Cardiac muscle cell (in vitro differentiated cells and primary cell): ENCODE results near the gene DSN1. TPM values are rescaled to one million over a fixed set of nuclear protein-coding genes. Genes with fewer than 3 reads are reported as not detected.
"Not testable (repeated sequence)": the region's sequence is repeated elsewhere in the genome, so short reads cannot be mapped to it uniquely, and the experiment has no call there.

Source experiments
- DNase-seq, 2 donors: peaks; one replicate each; pipeline versions ENCODE4 v3.0.0 to v3.0.0-alpha.2; 2010 to 2017; ENCODE audit warnings: low read depth in 1 of 2, low spot score in 1 of 2
- H3K27ac ChIP-seq: fragments of 200-600 bp; sonication (generic); 2 replicates; pipeline ENCODE4 v1.5.1; 2016
- H3K27me3 ChIP-seq: fragments of 200-600 bp; sonication (generic); 2 replicates; pipeline ENCODE4 v1.6.0; 2016; ENCODE audit warnings: control low read depth
- H3K36me3 ChIP-seq: fragments of 200-600 bp; sonication (generic); 2 replicates; pipeline ENCODE4 v1.5.1; 2016; ENCODE audit warnings: control low read depth
- H3K4me1 ChIP-seq: fragments of 200-600 bp; sonication (generic); 2 replicates; pipeline ENCODE4 v1.8.1; 2017; ENCODE audit warnings: low read depth, mild to moderate bottlenecking, mixed run types
- H3K4me3 ChIP-seq: fragments of 200-600 bp; sonication (generic); 2 replicates; pipeline ENCODE4 v1.5.1; 2016; ENCODE audit warnings: mild to moderate bottlenecking
- H3K9me3 ChIP-seq: fragments of 200-600 bp; sonication (generic); 2 replicates; pipeline ENCODE4 v1.5.1; 2017; ENCODE audit warnings: low read depth, mild to moderate bottlenecking, control low read depth
- CTCF ChIP-seq: IDR thresholded peaks from 2 replicates; pipeline ENCODE4 v1.5.1; 2012; ENCODE audit warnings: low read depth, mild to moderate bottlenecking, low read length
- polyA plus RNA-seq: library from polyadenylated mRNA; unstranded; fragments of >200 nt; fragmentation: Nextera tagmentation; extraction: Ambion mirVana; gene quantifications from 2 replicates; pipeline ENCODE4 v1.2.1, GENCODE V29; 2016
- total RNA-seq: library from RNA; depleted of rRNA; stranded (reverse); fragments of >200 nt; gene quantifications from 2 replicates; pipeline ENCODE4 v1.2.3, GENCODE V29; 2016

The DSN1 gene
- total and polyA plus RNA-seq, 2 experiments from 2014 or later, result 10.2 to 18.6 TPM

- Histone ChIP-seq H3K27ac (no peak overlapping the region), H3K36me3 (peaks cover 60% of the 10 kb centered on the region), H3K4me3 (no peak overlapping the region), H3K27me3 (no peaks in the 10 kb centered on the region), H3K4me1 (no peaks in the 10 kb centered on the region), H3K9me3 (no peaks in the 10 kb centered on the region)
- TF ChIP-seq CTCF, result no peak
- DNase-seq, result peak in 1 of 2 donors; percentile 50
These were observed 29.0 kb upstream of the DSN1 start for GRCh38 chr20:36802326-36803222.

- H3K4me3 ChIP-seq, result no peak overlapping the region
- no peaks in the 10 kb centered on the region for H3K4me1 ChIP-seq
- H3K27ac ChIP-seq, result no peak overlapping the region
- no peak for TF ChIP-seq CTCF
- DNase-seq, result no peak
- H3K9me3 ChIP-seq, result no peaks in the 10 kb centered on the region
- no peaks in the 10 kb centered on the region for H3K27me3 ChIP-seq
- H3K36me3 ChIP-seq, result peaks cover 62% of the 10 kb centered on the region
These were observed 26.8 kb upstream of the DSN1 start for GRCh38 chr20:36800410-36800809.

- not testable (repeated sequence) for H3K27ac ChIP-seq, H3K9me3 ChIP-seq, H3K4me3 ChIP-seq, H3K4me1 ChIP-seq, DNase-seq, H3K27me3 ChIP-seq
- peaks cover 59% of the 10 kb centered on the region for H3K36me3 ChIP-seq
These were observed 25.8 kb upstream of the DSN1 start for GRCh38 chr20:36799313-36799712.

GRCh38 chr20:36796875-36797274 lies 23.3 kb upstream of the DSN1 start:
- Histone ChIP-seq H3K4me1 (no peaks in the 10 kb centered on the region), H3K27me3 (no peaks in the 10 kb centered on the region), H3K27ac (no peak overlapping the region), H3K9me3 (no peaks in the 10 kb centered on the region), H3K4me3 (no peak overlapping the region), H3K36me3 (peaks cover 58% of the 10 kb centered on the region)
- TF ChIP-seq CTCF, result no peak
- no peak for DNase-seq

- Histone ChIP-seq H3K27me3 (no peaks in the 10 kb centered on the region), H3K27ac (no peak overlapping the region), H3K36me3 (peaks cover 61% of the 10 kb centered on the region)
These were observed 22.6 kb upstream of the DSN1 start for GRCh38 chr20:36796117-36796516.

More at GRCh38 chr20:36796117-36796516, 22.6 kb upstream of the DSN1 start:
- TF ChIP-seq CTCF, result no peak
- Histone ChIP-seq H3K4me1 (no peaks in the 10 kb centered on the region), H3K9me3 (no peaks in the 10 kb centered on the region), H3K4me3 (no peak overlapping the region)
- DNase-seq, result no peak
